Endothelial cell (in vitro differentiated cells): ENCODE measurements around the gene NPB. TPM values are rescaled to one million over a fixed set of nuclear protein-coding genes. Genes with fewer than 3 reads are reported as not detected.

Experiments
- DNase-seq: peaks from one replicate; pipeline ENCODE4 v3.0.0; 2021; ENCODE audit warnings: low spot score
- H3K27ac Mint-ChIP-seq: one replicate; pipeline ENCODE4 v1.8.0; 2021; ENCODE audit warnings: mixed read lengths, inconsistent platforms; ENCODE audit not compliant: unreplicated experiment
- H3K27me3 Mint-ChIP-seq: one replicate; pipeline ENCODE4 v1.8.0; 2021; ENCODE audit warnings: mild to moderate bottlenecking, moderate library complexity, mixed read lengths, inconsistent platforms; ENCODE audit not compliant: unreplicated experiment
- H3K36me3 Mint-ChIP-seq: one replicate; pipeline ENCODE4 v1.8.0; 2021; ENCODE audit warnings: mild to moderate bottlenecking, low read depth, mixed read lengths, inconsistent platforms; ENCODE audit not compliant: unreplicated experiment
- H3K4me1 Mint-ChIP-seq: one replicate; pipeline ENCODE4 v1.8.0; 2021; ENCODE audit warnings: mild to moderate bottlenecking, mixed read lengths, inconsistent platforms; ENCODE audit not compliant: unreplicated experiment
- H3K4me3 Mint-ChIP-seq: one replicate; pipeline ENCODE4 v1.8.0; 2021; ENCODE audit warnings: mild to moderate bottlenecking, mixed read lengths, inconsistent platforms; ENCODE audit not compliant: unreplicated experiment
- H3K9me3 Mint-ChIP-seq: one replicate; pipeline ENCODE4 v1.8.0; 2021; ENCODE audit warnings: mixed read lengths, inconsistent platforms; ENCODE audit not compliant: unreplicated experiment
- total RNA-seq: library from RNA; stranded (reverse); fragmentation: NEBNext Ultra II Directional; extraction: Animal tissue kit (Norgen Biotek cat#: 25700); gene quantifications from one replicate; pipeline ENCODE4 v1.2.1, GENCODE V29; 2021; ENCODE audit not compliant: unreplicated experiment
- TF ChIP-seq, protein P1 (sequence below): fragments of 200-600 bp; sonication (generic); IDR thresholded peaks from one replicate; pipeline ENCODE4 v1.5.0; 2021; ENCODE audit warnings: antibody characterized with exemption; ENCODE audit not compliant: unreplicated experiment

Gene NPB
- total RNA-seq, 1 donor from 2014 or later: 0.56 TPM

DNA sequence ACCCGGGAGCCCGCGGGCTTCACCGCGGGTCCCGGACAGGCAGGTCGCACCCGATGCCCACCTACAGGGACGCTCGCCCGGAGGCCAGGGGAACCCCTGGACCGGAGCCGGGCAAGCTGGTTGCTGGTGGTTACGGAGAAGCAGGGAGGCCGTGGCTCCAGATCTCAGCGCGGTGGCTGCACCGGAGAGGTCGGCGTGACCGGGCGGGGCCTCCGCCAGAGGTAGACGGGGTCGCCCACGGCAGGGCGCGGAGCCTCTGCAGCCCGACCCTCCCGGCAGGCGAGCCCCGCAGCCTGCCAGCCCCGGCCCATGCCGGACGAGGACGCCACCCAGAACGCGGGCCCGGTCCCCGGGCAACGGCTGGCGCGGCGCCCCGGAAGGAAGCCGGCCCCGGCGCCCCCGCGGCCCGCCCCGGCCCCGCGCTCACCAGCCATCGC is 8.8 kb downstream of the NPB start:
- TF ChIP-seq, protein P1, sequence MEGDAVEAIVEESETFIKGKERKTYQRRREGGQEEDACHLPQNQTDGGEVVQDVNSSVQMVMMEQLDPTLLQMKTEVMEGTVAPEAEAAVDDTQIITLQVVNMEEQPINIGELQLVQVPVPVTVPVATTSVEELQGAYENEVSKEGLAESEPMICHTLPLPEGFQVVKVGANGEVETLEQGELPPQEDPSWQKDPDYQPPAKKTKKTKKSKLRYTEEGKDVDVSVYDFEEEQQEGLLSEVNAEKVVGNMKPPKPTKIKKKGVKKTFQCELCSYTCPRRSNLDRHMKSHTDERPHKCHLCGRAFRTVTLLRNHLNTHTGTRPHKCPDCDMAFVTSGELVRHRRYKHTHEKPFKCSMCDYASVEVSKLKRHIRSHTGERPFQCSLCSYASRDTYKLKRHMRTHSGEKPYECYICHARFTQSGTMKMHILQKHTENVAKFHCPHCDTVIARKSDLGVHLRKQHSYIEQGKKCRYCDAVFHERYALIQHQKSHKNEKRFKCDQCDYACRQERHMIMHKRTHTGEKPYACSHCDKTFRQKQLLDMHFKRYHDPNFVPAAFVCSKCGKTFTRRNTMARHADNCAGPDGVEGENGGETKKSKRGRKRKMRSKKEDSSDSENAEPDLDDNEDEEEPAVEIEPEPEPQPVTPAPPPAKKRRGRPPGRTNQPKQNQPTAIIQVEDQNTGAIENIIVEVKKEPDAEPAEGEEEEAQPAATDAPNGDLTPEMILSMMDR: no peak
- no peaks in the 10 kb centered on the region for H3K9me3 Mint-ChIP-seq
- no peak overlapping the region for H3K27ac Mint-ChIP-seq
- peak overlapping the region; percentile 92 for H3K4me3 Mint-ChIP-seq
- peaks cover 17% of the 10 kb centered on the region for H3K27me3 Mint-ChIP-seq
- H3K4me1 Mint-ChIP-seq: no peaks in the 10 kb centered on the region
- no peak for DNase-seq
- peaks cover 11% of the 10 kb centered on the region for H3K36me3 Mint-ChIP-seq

- TF ChIP-seq, protein P1: no peak
- Mint-ChIP-seq H3K4me1 (no peaks in the 10 kb centered on the region), H3K27ac (no peak within 1 kb of the TSS), H3K4me3 (peak within 1 kb of the TSS; percentile 92), H3K36me3 (peaks cover 16% of the 10 kb centered on the region), H3K9me3 (no peaks in the 10 kb centered on the region), H3K27me3 (peaks cover 19% of the 10 kb centered on the region)
- DNase-seq: peak; percentile 87
Measured at GRCh38 chr17:81911277-81911961, 9.4 kb downstream of the NPB start, which contains the start of gene PCYT2. TSS of gene PCYT2 (minus strand) at chr17:81911399. CDS start at chr17:81911355, 44 bp downstream.

GRCh38 chr17:81911969-81912368 is 9.9 kb downstream of the NPB start:
- H3K36me3 Mint-ChIP-seq: peaks cover 18% of the 10 kb centered on the region
- peaks cover 19% of the 10 kb centered on the region for H3K27me3 Mint-ChIP-seq
- no peak overlapping the region for H3K27ac Mint-ChIP-seq
- no peaks in the 10 kb centered on the region for H3K9me3 Mint-ChIP-seq
- no peak for DNase-seq
- no peaks in the 10 kb centered on the region for H3K4me1 Mint-ChIP-seq
- peak overlapping the region; percentile 69 for H3K4me3 Mint-ChIP-seq
- TF ChIP-seq, protein P1: no peak

DNA sequence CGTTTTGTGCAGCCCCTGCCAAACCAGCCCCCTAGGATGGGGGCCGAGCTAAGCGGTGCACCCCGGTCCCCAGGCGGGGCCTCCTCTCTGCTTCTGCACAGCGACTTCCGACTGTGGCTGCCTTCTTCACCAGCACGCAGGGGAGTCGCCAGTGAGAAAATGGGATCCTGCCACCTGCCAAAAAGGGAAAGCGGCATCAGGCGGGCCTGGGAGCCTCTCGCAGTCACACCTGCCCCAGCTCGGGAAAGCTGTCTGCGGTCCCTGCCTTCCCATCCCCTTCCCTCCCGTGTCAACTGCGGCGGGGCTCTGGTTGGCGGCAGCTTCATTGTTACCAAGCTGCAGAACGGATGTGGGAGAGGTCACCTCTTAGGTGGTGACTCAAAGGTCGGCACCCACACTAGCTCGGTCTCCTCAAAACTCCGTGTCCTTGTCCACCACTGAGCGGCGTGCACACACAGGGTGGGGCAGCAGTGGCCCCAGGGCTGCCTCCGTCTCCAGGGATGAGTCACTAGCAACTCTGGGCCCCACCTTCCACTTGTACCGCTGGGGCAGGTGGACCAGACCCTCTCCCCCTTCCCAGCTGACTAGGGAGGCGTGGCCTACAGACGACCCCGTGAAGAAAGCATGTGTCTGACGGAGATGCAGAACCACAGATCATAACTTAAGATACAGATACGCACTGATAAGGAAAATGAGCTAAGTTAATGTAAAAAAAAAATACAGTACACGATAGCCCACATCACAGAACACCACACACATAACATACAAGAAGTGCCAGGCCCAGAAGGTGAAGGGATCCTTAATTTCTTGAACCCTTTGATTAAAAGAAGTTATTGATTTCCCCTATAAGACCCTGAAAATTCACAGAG is 10.6 kb downstream of the NPB start:
- peak overlapping the region; percentile 68 for H3K27ac Mint-ChIP-seq
- H3K27me3 Mint-ChIP-seq: peaks cover 22% of the 10 kb centered on the region
- H3K9me3 Mint-ChIP-seq: no peaks in the 10 kb centered on the region
- peaks cover 22% of the 10 kb centered on the region for H3K36me3 Mint-ChIP-seq
- TF ChIP-seq, protein P1: no peak
- peak overlapping the region; percentile 84 for H3K4me3 Mint-ChIP-seq
- DNase-seq: no peak
- H3K4me1 Mint-ChIP-seq: peaks cover 4% of the 10 kb centered on the region
